ENCODE measurements around the gene ENPP6.
"Not testable (repeated sequence)": the region's sequence is repeated elsewhere in the genome, so short reads cannot be mapped to it uniquely, and the experiment has no call there.

The ENPP6 gene

GRCh38 chr4:184234155-184234554 is 16.5 kb upstream of the ENPP6 start:
- no peak for FAIRE-seq

GRCh38 chr4:184232975-184233374 is 15.3 kb upstream of the ENPP6 start:
- FAIRE-seq: no peak

DNA sequence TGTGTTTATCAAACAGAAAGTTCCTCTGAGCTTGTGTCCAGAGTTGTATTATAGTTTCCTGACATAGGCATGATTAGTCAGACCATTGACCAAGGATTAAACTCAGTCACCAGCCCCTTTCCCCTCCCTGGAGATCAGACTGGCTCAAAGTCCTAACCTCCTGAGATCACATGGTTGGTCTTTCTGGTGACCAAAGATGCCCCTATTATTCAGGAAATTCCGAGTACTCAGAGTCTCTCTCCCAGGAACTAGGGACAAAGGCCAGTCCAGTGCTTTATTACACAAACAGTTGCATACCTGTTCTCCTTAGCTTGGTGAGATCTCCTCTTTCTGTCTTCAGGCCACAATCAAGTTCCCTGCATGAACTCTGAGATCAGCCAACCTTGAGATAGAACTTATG is 14.5 kb upstream of the ENPP6 start:
- no peak for FAIRE-seq

- no peak for FAIRE-seq
These were observed 13.9 kb upstream of the ENPP6 start for GRCh38 chr4:184231573-184231972.

- FAIRE-seq: no peak
These were observed 10.5 kb upstream of the ENPP6 start for GRCh38 chr4:184228056-184228705.

- FAIRE-seq: no peak
These were observed 1.2 kb downstream of the ENPP6 start for GRCh38 chr4:184216515-184216914.

GRCh38 chr4:184215709-184216328 is 1.9 kb downstream of the ENPP6 start:
- FAIRE-seq: no peak

DNA sequence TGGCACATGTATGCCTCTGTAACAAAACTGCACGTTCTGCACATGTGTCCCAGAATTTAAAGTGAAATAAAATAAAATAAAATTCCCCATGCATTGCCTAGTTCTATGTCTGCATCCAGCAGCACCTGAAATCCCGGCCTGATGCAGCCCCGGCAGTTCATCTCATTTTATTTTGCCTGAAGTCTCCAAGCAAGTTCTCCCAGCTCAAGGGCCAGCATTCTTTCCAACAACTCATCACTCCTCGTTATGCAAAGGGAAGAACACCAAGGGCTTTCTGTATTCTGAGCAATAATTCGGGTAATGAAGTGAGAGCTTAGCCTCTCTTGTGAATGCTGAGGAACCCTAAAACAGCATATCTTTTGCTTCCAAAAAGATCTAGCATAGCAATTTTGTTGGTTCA is 2.7 kb downstream of the ENPP6 start:
- no peak for FAIRE-seq

GRCh38 chr4:184207734-184208607 is 9.7 kb downstream of the ENPP6 start:
- not testable (repeated sequence) for FAIRE-seq

DNA sequence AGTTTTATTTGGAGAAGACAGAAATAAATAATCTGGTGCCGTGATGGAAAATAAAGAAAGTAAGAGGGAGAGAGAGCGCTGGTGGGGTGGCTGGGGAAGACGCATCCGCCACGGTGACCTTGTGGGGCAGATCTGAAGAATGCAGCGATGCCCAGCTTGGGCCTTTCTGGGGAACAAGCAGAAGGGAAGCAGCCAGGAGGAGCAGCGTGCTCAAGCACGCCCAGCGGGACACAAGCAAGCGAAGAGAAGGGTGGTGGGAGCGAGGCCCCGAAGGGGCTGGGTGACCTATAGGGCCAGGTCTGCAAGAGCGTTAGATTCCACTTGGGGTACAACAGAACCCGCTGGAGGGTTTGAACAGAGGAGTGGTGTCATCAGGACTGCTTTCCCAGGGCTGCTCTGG is 12.4 kb downstream of the ENPP6 start:
- no peak for FAIRE-seq

DNA sequence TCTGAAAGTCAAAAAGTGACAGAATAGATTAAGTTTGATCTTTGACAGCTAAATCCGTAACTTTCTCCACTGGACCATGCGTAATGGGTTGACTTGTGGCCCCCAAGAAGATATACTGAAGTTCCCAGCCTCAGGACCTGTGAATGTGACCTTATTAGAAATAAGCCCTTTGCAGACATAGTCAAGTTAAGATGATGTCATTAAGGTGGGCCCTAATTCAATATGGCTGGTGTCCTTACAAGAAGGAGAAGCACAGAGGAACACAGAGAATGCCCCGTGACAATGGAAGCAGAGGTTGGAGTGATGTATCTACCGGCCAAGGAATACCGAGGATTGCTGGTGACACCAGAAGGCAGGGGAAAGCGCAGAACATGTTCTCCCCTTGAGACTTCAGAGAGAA is 14.4 kb downstream of the ENPP6 start:
- no peak for FAIRE-seq

DNA sequence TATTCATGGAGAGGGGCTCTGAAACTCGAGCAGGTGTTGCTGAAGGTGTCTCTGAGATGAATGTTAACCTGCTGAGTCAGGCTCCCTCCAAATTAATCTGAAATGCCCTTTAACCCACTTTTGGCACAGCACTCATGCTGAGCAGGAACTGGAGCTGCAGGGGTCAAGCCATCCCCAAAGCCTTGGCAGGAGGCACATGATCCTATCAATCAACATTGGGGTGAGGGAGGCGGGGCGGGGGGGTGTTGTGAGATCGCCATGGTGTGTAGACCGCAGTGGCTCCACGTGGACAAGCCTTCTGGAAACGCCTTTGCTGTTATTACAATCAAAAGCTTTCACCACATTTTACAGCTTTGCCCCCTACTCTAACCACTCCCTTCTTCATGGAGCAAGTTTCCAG is 16.5 kb downstream of the ENPP6 start:
- no peak for FAIRE-seq

- no peak for FAIRE-seq
These were observed 17.4 kb downstream of the ENPP6 start for GRCh38 chr4:184200296-184200695.

GRCh38 chr4:184199780-184200179 is 17.9 kb downstream of the ENPP6 start:
- FAIRE-seq: no peak

DNA sequence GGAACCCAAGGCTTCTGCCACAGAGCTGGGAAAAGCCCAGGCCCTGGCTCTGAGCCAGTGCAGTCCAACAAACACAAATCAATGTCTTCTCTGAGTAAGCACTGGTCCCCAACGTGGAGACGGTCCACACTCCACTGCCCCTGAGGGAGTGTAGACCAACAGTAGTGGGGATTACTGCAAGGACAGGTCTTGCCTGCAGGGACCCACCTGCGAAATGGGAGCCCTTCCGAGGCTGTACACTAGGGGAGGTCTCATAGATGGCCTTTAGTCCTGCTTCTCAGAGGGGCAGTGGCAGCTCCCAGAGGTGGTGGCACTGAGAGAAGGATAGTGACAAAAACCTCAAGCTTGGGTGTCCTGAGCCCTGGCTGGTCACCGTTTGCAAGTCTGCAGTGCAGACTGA is 19.5 kb downstream of the ENPP6 start:
- no peak for FAIRE-seq

DNA sequence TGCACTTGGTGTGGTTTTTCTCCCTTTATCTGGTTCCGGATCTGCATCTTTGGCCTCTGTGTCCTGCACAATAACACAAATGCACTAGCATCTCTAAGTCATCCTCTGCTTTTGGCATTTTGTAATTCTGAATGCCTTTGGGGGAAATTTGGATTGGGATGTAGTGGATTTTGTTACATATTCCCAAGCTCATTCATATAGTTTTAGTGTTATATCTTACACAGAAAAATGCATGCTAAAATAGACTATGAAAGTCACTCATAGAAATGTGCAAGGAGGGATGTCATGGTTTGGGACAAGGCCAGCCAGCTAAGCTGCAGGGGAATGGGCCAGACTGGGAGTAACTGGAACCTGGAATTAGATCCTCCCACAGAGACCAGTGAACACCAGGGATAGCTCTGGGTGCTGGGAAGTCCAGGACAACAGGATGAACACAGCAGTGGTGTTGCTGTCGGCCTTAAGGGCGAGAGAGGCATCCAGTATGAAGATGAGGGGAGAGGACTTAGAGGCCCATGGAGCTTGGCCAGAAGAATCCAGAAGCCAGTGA is 20.1 kb downstream of the ENPP6 start:
- no peak for FAIRE-seq

GRCh38 chr4:184196730-184197385 is 20.8 kb downstream of the ENPP6 start:
- no peak for FAIRE-seq

DNA sequence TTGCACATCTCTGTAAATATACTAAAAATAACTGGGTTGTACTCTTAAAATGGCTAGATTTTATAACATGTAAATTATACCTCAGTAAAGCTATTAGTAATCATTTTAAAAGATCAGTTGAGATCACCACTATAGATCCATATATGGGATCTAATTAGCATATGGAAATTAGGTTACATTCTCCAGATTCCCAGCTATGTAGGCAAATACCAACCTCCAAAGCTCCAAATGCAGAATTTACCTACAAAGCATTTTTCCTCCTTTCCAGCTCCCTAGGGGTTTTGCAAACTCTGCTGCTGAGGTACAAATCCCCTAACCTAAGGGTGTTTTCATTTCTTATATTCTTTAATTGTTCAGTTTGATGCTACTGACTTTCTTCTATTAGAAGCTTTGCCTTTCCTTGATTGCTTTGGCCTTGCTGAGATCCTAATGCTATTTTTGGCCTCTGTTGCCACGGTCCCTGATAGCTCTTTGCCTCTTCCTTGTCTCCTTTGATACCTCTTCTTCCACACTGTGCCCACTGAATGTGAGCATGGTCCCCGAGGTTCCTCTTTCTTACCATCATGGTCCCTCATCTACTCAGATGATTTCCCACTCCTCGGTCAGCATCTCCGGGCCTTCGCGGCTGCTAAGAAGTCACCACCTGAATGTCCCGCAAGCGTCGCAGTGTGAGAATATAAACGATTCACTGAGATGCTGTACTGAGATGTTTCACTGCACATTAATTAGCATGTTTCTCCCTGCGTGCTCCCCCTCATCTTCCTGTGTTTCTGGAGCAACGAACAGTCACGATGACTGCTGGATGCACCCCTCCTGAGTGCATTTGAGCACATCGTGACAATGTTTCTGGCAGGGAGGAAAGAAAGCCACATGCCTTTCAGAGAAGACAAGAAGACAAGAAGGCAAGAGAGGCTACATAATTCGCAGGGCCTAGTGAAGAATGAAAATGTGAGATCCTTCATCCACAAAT is 23.8 kb downstream of the ENPP6 start:
- FAIRE-seq: no peak

GRCh38 chr4:184192933-184193332 is 24.7 kb downstream of the ENPP6 start:
- FAIRE-seq: no peak

- FAIRE-seq: no peak
These were observed 26.4 kb downstream of the ENPP6 start for GRCh38 chr4:184191267-184191666.

- no peak for FAIRE-seq
These were observed 27.0 kb downstream of the ENPP6 start for GRCh38 chr4:184190711-184191110.

GRCh38 chr4:184189966-184190365 is 27.7 kb downstream of the ENPP6 start:
- FAIRE-seq: no peak
